GM19043 (cell line): ENCODE results near the gene TAGLN2.

Experiments used
- ATAC-seq: cut with Tn5 transposase; IDR thresholded peaks from one replicate; pipeline ENCODE4 v1.9.1; 2021; ENCODE audit warnings: low read depth; ENCODE audit not compliant: unreplicated experiment

Gene TAGLN2

DNA sequence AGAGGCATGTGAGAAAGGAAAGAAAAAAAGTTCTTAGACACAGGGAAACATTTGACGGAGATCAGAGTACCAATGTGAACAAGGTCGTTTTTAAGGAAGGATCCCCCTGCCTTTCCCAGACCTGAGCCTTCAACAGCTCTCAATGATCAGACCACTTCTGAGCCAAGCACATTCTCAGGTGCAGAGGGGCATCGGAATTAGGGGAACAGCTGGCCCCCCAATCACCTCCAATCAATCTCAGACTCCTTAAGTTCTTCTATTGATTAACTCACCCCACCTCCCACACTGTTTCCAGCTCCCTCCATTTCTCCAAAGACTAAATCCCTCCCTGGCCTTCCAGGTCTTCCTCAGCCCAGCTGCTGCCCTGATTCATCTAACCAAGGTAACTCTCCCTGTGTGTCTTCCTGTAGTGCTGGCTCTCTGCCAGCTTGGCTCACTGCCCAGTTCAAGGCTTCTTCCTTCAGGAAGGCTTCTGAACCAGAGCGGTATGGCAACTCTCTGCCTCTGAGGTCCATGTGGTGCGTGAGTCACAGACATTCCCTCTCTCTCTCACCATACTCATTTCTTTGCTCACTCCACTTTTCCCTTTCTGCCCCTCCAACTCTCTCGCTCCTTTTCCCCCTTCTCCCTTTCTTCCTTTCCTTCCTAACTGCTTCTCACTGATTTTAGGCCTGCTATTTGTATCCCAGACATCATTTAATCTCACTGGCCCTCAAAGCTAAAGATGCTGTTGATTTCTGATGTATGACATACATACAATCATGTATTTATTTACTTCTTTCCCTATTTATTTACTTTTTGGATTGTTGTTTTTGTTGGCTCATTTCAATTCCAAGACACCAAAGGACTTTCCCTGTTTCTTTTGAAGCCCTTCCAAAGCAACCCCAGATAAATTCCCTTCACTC is 43.4 kb downstream of the TAGLN2 start:
- ATAC-seq = no peak

DNA sequence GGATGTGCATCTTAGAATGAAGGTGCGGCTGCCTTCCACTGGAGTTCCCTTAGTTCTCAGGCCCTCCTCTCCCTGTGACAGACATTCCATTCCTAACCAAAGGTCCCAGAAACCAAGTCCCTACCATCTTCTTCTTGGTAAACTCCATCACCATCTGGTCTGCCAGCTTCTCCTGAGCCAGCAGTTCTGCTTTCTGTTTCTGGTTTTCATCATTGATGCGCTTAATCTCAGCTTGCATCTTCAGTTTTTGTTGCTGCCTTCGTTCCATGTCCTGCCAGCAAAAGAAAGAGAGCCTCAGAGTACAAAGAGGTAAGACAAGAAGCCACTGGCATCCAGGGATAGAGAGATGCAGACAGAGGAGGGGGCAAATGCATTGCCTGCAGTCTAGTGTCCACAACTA is 44.9 kb downstream of the TAGLN2 start:
- ATAC-seq = no peak

DNA sequence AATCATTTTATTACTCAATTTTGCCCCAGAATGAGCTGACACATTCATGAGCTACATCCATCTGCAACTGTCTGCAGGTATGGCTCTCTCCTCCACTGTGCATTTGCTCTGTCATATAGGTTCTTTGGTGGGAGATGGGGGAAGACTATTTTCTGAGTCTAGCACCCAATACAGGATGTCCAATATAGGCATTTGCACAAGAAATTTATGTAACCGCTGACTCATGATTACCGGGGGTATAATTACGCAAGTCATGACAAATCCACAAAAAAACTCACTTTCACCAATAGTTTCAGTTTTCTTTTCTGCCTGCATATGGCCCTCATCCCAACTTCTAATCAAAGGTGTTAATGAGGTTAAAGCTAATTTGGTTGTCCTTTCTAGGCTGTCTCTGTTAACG is 45.3 kb downstream of the TAGLN2 start:
- ATAC-seq = no peak

DNA sequence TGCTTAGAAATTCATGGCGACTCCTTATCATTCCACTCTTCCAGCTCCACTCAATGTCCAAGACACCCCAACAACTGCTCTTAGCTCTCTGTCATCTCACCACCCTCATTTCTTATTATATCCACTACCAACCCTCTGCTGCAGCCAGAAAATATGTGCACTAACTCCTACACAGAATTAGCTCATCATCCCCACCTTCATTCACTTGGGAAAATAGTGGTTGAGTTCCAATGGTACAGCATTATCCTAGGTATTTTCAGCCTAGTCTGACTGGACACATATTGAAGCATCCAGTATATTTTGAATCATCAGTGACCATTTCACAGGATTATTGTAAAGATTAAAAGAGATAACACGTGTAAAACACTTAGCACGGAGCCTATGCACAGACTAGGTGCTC is 46.2 kb downstream of the TAGLN2 start:
- ATAC-seq = no peak

DNA sequence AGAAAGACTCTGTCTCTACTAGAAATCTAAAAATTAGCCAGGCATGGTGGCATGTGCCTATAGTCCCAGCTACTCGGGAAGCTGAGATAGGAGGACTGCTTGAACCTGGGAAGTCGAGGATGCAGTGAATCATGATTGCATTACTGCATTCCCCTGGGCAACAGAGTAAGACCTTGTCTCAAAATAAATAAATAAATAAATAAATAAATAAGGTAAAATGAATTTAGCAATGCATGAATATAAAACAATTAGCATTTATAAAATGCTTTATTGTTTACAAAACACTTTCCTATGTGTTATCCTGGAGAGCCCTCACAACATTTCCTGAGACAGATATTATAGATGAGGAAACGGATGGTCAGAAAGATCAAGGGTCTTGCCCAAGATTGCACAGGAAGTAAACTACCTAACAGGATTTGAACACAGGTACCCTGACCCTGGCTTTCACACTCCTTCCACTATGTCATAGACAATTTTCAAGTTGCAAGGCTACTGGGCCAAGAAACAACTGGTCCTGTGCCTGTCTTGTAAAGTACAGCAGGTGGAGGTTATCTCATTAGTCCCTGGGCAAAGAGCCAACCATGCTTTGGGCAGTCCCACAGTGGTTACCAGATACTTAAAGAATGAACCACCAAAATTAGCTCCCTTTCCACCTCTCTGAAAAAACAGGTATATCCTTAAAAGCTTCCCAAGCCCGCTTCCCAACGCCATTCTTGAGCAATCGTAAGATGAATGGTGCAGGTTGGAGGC is 47.4 kb downstream of the TAGLN2 start:
- ATAC-seq = no peak

DNA sequence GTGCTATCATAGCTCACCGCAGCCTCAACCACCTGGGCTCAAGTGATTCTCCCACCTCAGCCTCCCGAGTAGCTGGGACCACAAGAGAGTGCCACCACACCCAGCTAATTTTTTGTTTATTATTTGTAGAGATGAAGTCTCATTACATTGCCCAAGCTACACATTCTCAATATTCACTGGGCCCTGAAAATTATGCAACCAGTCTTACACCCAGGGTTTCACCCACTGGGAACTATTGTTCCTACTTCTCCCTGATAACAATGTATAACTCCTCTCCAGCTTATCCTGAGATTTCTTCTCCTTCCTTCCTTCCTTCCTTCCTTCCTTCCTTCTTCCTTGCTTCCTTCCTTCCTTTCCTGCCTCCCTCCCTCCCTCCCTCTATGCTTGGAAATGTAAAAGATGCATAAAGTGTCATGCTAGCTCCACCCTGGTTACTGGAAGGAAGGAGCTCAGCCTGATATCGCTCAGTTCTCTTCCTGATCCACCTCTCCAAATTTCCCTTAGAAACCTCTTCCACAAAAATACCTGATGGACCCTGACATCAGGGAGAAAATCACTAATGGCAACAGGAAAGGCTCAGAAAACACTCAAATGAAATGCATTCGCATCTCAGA is 51.7 kb downstream of the TAGLN2 start:
- no peak for ATAC-seq

DNA sequence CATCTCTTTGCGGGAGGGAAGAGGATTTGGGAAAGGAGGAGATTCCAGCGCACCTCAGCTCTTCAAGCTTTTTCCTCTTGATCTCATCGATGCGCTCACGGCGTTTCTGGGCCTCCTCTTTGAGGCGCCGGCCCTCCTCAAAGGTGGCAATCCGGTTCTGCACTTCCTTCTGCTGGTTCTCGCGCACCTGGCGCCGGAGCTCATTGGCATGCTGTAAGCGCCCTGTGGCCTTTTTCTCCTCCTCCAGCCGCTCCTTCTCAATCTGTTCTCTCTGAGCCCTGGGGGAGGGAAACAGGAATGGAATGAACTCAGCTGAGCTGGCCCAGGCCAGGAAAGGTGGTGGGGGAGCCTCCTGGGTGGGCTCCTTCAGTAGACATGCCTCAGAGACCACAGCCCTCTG is 52.4 kb downstream of the TAGLN2 start:
- ATAC-seq = no peak

DNA sequence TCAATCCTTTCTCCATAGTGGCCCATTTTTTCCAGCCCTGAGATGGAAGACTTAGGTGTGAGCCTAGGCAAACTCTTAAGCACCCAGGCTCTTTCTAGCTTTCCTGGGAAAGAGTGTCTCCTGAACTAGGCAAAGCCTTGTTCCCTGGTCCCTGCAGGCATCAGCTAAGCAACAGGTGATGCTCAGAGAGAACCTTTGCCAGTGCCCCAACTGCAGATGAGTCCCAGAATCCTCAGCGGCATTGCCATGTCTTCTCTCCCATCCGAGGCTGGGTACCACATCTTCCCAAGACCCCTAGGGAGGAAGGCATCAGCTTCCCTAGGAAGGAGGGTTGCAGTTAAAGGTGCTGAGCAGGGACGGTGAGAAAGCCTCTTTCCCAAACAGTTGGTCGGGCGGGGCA is 54.6 kb downstream of the TAGLN2 start:
- ATAC-seq = no peak

DNA sequence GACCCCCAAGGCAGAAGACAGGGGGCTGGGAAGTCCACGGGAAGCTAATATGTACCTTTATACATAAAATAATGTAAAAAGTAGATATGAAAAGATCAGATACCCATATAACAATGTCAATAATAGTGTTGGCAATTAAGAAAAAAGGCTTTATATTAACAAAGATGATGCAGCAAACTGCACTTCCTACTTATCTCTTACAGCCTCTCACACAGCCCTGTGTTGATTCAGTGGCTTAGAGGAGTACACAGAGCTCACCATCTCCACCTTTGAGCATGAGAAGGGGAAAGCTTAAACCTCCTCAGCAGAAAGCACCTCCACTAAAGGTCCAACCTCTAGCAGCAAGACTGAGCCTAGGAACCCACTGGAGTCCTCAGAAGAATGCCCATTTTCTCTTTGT is 55.7 kb downstream of the TAGLN2 start:
- no peak for ATAC-seq

DNA sequence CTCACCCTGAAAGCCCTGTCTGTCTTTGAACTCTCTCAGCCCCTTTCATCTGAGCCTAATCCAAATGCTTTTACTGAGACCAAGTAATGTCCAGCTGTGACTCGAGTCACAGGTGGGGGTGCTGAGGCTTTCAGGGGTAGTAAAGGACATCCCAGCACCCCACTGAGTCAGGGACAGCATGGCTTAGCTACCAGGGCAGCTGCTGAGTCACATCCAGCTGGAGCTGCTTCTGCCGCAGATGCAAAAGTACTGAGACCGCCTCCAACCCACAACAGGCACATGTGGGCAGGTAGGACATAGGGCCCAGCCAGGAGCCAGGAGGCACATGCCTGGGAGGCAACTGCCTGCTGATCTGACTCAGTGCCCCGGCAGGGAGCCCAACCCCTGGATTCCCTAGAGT is 56.1 kb downstream of the TAGLN2 start:
- ATAC-seq = no peak

DNA sequence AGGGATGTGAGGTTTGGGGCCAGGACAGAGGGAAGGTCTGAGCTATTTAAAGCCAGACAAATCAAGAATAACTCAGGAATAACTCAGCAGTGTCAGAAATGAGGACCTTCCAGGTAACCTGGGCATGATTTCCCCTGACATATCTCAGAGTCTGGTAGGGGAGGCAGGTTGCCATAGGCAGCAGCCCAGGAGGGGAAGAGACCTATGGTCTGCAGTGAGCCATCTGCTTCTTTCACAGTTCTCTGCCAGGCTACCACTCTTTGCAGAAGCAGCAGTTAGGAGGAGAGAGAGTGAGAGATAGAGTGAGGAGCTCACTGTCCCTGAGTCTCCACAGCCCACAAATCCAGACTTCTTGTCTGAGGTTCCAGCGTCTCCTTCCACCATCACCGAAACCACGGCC is 56.5 kb downstream of the TAGLN2 start:
- no peak for ATAC-seq
